NCI-H1930 (cell line): ENCODE measurements around the gene SLC26A8.
"Not testable (repeated sequence)": the region's sequence is repeated elsewhere in the genome, so short reads cannot be mapped to it uniquely, and the experiment has no call there.

ENCODE experiments used
- DNase-seq, 2 experiments: peaks; one replicate each; lab custom pipeline; 2025; lab: John Stamatoyannopoulos, UW

The SLC26A8 gene

GRCh38 chr6:36015666-36016065, 8.8 kb downstream of the SLC26A8 start:
- no peak for DNase-seq

GRCh38 chr6:36000451-36000850, 24.0 kb downstream of the SLC26A8 start:
- no peak for DNase-seq

GRCh38 chr6:35993150-35993549, 31.3 kb downstream of the SLC26A8 start:
- DNase-seq = no peak

- not testable (repeated sequence) for DNase-seq
These were observed 36.4 kb downstream of the SLC26A8 start for GRCh38 chr6:35988047-35988446.

GRCh38 chr6:35984701-35985100, 39.7 kb downstream of the SLC26A8 start:
- no peak for DNase-seq

- no peak for DNase-seq
These were observed 43.3 kb downstream of the SLC26A8 start for GRCh38 chr6:35980991-35981645.

- DNase-seq = not testable (repeated sequence)
These were observed 44.3 kb downstream of the SLC26A8 start for GRCh38 chr6:35980126-35980525.

- DNase-seq = no peak
These were observed 47.1 kb downstream of the SLC26A8 start for GRCh38 chr6:35977308-35977707.

- DNase-seq = no peak
These were observed 50.7 kb downstream of the SLC26A8 start for GRCh38 chr6:35973670-35974222.

GRCh38 chr6:35972471-35973367, 51.7 kb downstream of the SLC26A8 start:
- no peak for DNase-seq

GRCh38 chr6:35970181-35970580, 54.3 kb downstream of the SLC26A8 start:
- no peak for DNase-seq

GRCh38 chr6:35969646-35970045, 54.8 kb downstream of the SLC26A8 start:
- DNase-seq = no peak

- no peak for DNase-seq
These were observed 55.6 kb downstream of the SLC26A8 start for GRCh38 chr6:35968821-35969220.

- DNase-seq = no peak
These were observed 57.2 kb downstream of the SLC26A8 start for GRCh38 chr6:35967076-35967774.

- no peak for DNase-seq
These were observed 61.5 kb downstream of the SLC26A8 start for GRCh38 chr6:35962779-35963560.

- no peak for DNase-seq
These were observed 64.3 kb downstream of the SLC26A8 start for GRCh38 chr6:35960187-35960586.

- no peak for DNase-seq
These were observed 68.5 kb downstream of the SLC26A8 start for GRCh38 chr6:35955970-35956369.

- DNase-seq = no peak
These were observed 68.9 kb downstream of the SLC26A8 start for GRCh38 chr6:35955521-35955920.

GRCh38 chr6:35955071-35955470, 69.4 kb downstream of the SLC26A8 start:
- DNase-seq = no peak

GRCh38 chr6:35954333-35954732, 70.1 kb downstream of the SLC26A8 start:
- no peak for DNase-seq

- no peak for DNase-seq
These were observed 75.7 kb downstream of the SLC26A8 start for GRCh38 chr6:35948725-35949124.

- DNase-seq = no peak
These were observed 78.8 kb downstream of the SLC26A8 start for GRCh38 chr6:35945650-35946025.
